ENCODE measurements around the gene PHF24.

DNA sequence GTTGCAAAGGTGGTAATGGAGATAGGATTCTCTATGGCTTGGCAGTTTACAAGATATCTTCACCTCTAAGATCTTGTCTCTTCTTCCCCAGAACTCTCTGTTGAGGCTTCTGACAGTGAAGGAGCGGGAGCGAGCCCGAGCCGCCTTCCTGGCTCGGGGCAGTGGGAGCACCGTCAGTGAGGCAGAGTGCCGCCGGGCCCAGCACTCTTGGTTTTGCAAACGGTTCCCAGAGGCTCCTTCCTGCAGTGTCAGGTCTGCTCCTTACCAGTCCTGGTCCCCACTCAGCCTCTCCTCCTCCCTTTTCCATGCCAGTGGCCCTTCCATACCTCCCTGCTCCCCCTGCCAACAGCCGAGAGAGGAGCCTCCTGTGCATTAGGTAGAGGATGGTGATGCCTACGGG is 18.9 kb downstream of the PHF24 start:
- TF ChIP-seq, protein P1, sequence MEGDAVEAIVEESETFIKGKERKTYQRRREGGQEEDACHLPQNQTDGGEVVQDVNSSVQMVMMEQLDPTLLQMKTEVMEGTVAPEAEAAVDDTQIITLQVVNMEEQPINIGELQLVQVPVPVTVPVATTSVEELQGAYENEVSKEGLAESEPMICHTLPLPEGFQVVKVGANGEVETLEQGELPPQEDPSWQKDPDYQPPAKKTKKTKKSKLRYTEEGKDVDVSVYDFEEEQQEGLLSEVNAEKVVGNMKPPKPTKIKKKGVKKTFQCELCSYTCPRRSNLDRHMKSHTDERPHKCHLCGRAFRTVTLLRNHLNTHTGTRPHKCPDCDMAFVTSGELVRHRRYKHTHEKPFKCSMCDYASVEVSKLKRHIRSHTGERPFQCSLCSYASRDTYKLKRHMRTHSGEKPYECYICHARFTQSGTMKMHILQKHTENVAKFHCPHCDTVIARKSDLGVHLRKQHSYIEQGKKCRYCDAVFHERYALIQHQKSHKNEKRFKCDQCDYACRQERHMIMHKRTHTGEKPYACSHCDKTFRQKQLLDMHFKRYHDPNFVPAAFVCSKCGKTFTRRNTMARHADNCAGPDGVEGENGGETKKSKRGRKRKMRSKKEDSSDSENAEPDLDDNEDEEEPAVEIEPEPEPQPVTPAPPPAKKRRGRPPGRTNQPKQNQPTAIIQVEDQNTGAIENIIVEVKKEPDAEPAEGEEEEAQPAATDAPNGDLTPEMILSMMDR (IDR thresholded peaks at IDR 0.05): no peak
- no peak for TF ChIP-seq POLR2AphosphoS5 (IDR thresholded peaks at IDR 0.05)
- TF ChIP-seq POLR2A (IDR thresholded peaks at IDR 0.05; ENCODE audit: low read depth): no peak
